NB4 (cell line): Measurements from ENCODE around the gene EXOC4.

Experiments used
- CTCF ChIP-seq: IDR thresholded peaks from one replicate; pipeline ENCODE4 v1.5.1; 2012; ENCODE audit warnings: low read depth, low read length
- MAX ChIP-seq: IDR thresholded peaks from 2 replicates; pipeline ENCODE4 v1.6.1; 2011; ENCODE audit warnings: low read depth, low read length
- MYC ChIP-seq: IDR thresholded peaks from 2 replicates; pipeline ENCODE4 v1.6.1; 2011; ENCODE audit warnings: low read depth, low read length
- POLR2A ChIP-seq: IDR thresholded peaks from 2 replicates; pipeline ENCODE4 v1.6.1; 2011; ENCODE audit warnings: mild to moderate bottlenecking; ENCODE audit not compliant: insufficient read length; ENCODE audit errors: extremely low read depth

- no peak for TF ChIP-seq CTCF
- TF ChIP-seq POLR2A, result no peak
- TF ChIP-seq MAX, result no peak
- no peak for TF ChIP-seq MYC
Observed at GRCh38 chr7:133699386-133699785, 446.5 kb downstream of the EXOC4 start.
